ENCODE data around the gene DOLPP1.

Gene DOLPP1

GRCh38 chr9:129102791-129103594, 22.1 kb downstream of the DOLPP1 start:
- Histone ChIP-seq H4K20me1 (ENCODE audit: low read depth, low read length) (no peaks in the 10 kb centered on the region), H3K9me3 (ENCODE audit: insufficient read depth, low read length) (no peaks in the 10 kb centered on the region), H3K4me2 (ENCODE audit: low read depth, low read length, poor library complexity, severe bottlenecking) (no peak overlapping the region), H3F3A (ENCODE audit: insufficient read depth) (no peaks in the 10 kb centered on the region), H3K9ac (ENCODE audit: low read length) (no peak overlapping the region), H3K27me3 (ENCODE audit: low read length) (no peaks in the 10 kb centered on the region), H3K36me3 (ENCODE audit: low read length) (no peaks in the 10 kb centered on the region), H2AFZ (ENCODE audit: low read depth, low read length, severe bottlenecking) (no peak overlapping the region), H3K27ac (ENCODE audit: low read depth, low read length) (no peak overlapping the region), H3K79me2 (ENCODE audit: insufficient read depth, low read length) (no peaks in the 10 kb centered on the region), H3K4me3 (ENCODE audit: insufficient read depth, low read length, poor library complexity, severe bottlenecking) (no peak overlapping the region), H3K9me2 (replicated peaks; ENCODE audit: insufficient read depth, low read length) (no peaks in the 10 kb centered on the region)
- no peak for TF ChIP-seq EZH2phosphoT487 (conservative IDR thresholded peaks at IDR 0.05; ENCODE audit: low read length)
- TF ChIP-seq CTCF (IDR thresholded peaks at IDR 0.05; ENCODE audit: insufficient read depth, low read length, poor library complexity, severe bottlenecking) = peak; percentile 31

- no peak overlapping the region for H3K4me3 ChIP-seq (ENCODE audit: insufficient read depth, low read length, poor library complexity, severe bottlenecking)
- no peaks in the 10 kb centered on the region for H3K79me2 ChIP-seq (ENCODE audit: insufficient read depth, low read length)
- no peaks in the 10 kb centered on the region for H3F3A ChIP-seq (ENCODE audit: insufficient read depth)
- H3K27me3 ChIP-seq (ENCODE audit: low read length) = no peaks in the 10 kb centered on the region
- no peaks in the 10 kb centered on the region for H3K36me3 ChIP-seq (ENCODE audit: low read length)
- H3K9me2 ChIP-seq (replicated peaks; ENCODE audit: insufficient read depth, low read length) = no peaks in the 10 kb centered on the region
- H3K9me3 ChIP-seq (ENCODE audit: insufficient read depth, low read length) = no peaks in the 10 kb centered on the region
- no peak for TF ChIP-seq EZH2phosphoT487 (conservative IDR thresholded peaks at IDR 0.05; ENCODE audit: low read length)
- no peak for TF ChIP-seq CTCF (IDR thresholded peaks at IDR 0.05; ENCODE audit: insufficient read depth, low read length, poor library complexity, severe bottlenecking)
- H2AFZ ChIP-seq (ENCODE audit: low read depth, low read length, severe bottlenecking) = no peak overlapping the region
- no peak overlapping the region for H3K9ac ChIP-seq (ENCODE audit: low read length)
- H3K4me2 ChIP-seq (ENCODE audit: low read depth, low read length, poor library complexity, severe bottlenecking) = no peak overlapping the region
- H3K27ac ChIP-seq (ENCODE audit: low read depth, low read length) = no peak overlapping the region
- no peaks in the 10 kb centered on the region for H4K20me1 ChIP-seq (ENCODE audit: low read depth, low read length)
Measured at GRCh38 chr9:129103595-129103965, 22.7 kb downstream of the DOLPP1 start.

GRCh38 chr9:129104051-129104450, 23.1 kb downstream of the DOLPP1 start:
- Histone ChIP-seq H3K4me3 (ENCODE audit: insufficient read depth, low read length, poor library complexity, severe bottlenecking) (no peak overlapping the region), H2AFZ (ENCODE audit: low read depth, low read length, severe bottlenecking) (no peak overlapping the region), H3K79me2 (ENCODE audit: insufficient read depth, low read length) (no peaks in the 10 kb centered on the region), H3K4me2 (ENCODE audit: low read depth, low read length, poor library complexity, severe bottlenecking) (no peak overlapping the region), H3K9me3 (ENCODE audit: insufficient read depth, low read length) (no peaks in the 10 kb centered on the region), H4K20me1 (ENCODE audit: low read depth, low read length) (no peaks in the 10 kb centered on the region), H3K27ac (ENCODE audit: low read depth, low read length) (no peak overlapping the region), H3K9me2 (replicated peaks; ENCODE audit: insufficient read depth, low read length) (no peaks in the 10 kb centered on the region), H3K36me3 (ENCODE audit: low read length) (no peaks in the 10 kb centered on the region), H3F3A (ENCODE audit: insufficient read depth) (no peaks in the 10 kb centered on the region), H3K9ac (ENCODE audit: low read length) (no peak overlapping the region), H3K27me3 (ENCODE audit: low read length) (no peaks in the 10 kb centered on the region)
- TF ChIP-seq EZH2phosphoT487 (conservative IDR thresholded peaks at IDR 0.05; ENCODE audit: low read length) (no peak), CTCF (IDR thresholded peaks at IDR 0.05; ENCODE audit: insufficient read depth, low read length, poor library complexity, severe bottlenecking) (no peak)

Measured in SU-DHL-6 (cell line).